CD4-positive, alpha-beta T cell treated with Interleukin-12 subunit alpha and Interleukin-12 subunit beta, for 1 hour (primary cell): ENCODE measurements around the gene FOXL1.

Experiments
- DNase-seq: peaks from one replicate; pipeline ENCODE4 v3.0.0-alpha.2; 2020

The FOXL1 gene

DNA sequence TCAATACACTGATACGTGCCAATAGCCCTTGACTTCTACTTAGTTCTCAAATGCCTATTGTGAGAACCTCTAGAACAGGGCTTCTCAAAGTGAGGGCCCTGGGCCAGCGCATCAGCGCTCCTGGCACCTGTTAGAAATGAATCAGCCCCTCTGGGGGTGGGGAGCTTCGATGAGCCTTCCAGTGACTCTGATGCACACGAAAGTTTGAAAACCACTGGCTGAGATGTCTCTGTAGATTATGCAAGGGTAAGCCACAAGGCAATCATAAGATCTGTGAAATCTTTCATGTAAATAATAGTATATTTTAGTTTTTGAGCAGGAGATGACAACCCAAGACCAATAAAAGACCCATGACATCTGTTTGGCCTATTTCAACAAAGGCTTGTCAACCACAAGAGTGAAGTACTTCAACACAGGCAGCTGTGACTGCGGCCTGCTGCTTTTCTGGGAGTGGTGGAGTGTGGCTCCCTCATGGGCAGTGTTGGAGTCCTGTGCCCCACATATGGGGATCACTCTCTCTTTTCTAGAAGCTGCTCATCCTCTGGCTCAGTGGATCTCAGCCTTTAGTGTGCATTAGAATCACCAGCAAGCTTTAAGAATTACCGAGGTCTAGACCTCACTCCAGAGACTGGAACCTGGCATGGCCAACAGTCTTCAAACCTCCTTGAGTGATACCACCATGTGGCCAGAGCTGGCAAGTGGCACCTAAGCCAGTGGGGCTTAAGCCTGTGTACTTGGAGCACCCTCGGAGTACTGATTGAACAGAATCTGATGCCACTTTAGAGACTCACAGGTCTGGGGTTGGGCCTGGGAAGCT lies 29.1 kb upstream of the FOXL1 start:
- no peak for DNase-seq

DNA sequence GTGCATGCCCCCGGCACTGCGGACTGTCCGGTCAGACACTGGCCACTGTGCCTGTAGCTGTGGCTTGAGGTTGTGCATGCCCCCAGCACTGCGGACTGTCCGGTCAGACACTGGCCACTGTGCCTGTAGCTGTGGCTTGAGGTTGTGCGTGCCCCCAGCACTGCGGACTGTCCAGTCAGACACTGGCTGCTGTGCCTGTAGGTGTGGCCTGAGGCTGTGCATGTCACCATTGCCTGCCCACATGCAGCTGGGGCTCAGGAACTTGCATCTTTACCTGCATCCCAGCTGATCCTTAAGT lies 28.5 kb upstream of the FOXL1 start:
- DNase-seq, result no peak

DNA sequence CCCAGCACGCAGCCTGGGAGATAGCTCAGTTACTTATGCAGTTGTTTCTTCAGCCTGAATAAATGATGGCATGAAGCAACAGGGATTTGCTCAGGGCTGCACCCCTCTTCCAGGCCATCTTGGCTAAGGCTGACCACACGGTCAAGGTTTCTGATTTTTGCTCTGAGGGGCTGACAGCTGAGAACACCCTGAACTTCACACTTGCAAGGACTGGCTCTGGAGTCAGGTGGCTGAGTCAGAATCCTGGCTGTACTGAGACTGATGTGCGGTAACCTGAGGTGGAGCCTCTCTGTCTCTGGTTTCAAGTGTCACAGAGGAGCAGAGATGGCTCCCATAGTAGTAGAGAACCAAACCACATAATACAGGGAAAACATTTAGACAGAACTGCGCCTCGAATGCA lies 28.1 kb upstream of the FOXL1 start:
- no peak for DNase-seq

DNA sequence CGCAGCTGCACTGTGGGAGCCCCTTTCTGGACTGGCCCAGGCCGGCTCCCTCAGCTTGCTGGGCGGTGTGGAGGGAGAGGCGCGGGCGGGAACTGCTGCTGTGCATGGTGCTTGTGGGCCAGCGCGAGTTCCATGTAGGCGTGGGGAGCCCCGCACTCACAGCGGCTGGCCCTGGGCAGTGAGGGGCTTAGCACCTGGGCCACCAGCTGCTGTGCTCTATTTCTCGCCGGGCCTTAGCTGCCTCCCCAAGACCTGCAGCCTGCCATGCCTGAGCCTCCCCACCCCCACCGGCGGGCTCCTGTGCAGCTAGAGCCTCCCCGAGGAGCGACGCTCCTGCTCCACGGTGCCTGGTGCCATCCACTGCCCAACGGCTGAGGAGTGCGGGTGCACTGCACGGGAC lies 25.0 kb upstream of the FOXL1 start:
- no peak for DNase-seq

DNA sequence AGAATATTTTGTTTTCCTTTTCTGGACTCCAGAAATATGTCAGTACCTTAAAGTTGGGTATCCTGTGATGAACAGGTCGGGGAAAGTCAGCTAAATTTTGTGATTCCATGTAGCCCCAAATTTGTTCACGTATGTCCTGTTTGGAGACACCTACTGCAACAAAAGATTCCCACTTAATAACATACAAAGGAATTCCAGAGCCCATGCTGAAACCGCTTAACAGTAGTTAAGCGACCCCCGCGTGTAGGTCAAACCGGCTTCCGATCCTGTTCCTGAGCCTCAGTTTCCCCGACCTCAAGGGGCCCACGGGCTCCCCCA lies 23.8 kb upstream of the FOXL1 start:
- no peak for DNase-seq

DNA sequence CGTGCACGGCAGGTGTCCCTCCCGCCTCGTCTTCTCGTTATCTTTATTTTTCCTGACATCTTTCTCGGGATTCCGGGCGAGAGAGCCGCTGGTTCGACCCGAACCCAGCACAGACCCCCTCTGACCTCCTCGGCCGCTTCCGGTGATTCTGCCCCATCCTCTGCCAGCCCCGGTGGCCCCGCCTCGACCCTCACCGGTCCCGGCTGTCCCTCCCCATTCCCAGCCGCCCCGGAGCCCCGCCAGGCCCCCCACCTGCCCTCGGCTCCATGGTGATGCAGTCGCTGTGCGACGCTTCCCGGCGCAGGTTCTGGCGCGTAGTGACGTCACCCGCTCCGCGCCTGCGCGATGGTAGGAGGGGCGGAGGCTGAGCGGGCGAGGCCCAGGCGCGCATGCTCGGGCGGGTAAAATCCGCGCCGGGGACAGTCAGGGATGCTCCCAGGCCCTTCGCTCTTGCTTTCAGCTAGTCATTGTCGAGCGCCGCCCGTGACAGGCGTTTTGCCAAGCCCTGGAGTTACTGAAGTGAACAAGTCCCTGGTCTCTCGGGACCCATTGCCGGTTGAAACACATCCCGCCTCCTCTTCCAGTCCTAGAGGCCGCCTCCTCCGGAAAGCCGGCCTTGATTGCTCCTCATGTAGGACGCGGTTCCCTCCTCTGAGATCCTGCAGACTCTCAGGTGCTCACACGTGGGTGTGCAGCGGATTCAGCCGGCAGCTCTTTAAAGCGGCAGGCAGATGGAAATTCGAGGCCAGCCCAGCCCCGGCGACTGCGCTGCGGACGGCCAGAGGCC lies 23.2 kb upstream of the FOXL1 start, which contains the start of gene MTHFSD:
MTHFSD (minus strand) TSS at position 319 of the 787 bp plus-strand sequence; CDS start at position 268, 51 bp downstream.
- DNase-seq, result peak; percentile 96

DNA sequence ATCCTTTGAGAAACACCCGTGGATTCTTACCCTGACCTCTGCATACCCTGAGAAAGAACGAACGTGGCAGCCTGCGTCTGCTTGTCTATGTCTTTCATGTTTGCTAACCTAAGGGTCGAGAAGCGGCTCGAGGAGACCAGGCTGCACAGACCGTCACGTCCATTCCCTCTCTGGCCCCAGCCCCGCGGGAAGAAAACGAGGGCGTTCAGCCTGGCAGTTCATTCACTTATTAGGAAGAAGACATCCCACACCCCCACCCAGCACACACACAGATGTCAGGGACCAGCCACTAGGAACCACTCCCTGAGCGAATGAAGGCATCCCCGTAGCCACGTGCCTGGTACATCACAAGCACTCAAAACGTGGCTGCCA lies 22.7 kb upstream of the FOXL1 start:
- no peak for DNase-seq

DNA sequence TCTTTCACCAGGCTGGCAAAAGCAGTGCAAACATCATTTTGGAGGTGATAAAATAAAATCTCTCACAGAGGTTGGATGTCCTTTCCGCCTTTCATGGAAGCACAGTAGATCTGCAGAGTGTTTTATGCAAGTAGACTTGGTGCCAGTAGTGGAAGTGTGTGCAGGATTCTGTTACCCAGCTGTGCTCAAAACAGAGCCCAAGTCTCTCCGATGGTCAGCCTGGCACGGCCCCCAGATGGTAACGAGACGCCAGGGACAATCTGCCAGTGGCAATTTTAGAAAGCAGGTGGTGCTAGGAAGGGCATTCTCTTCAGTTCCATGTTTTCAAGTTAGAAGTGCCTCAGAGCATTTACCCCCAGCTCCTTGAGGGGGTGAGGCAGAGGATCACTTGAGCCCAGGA lies 21.8 kb upstream of the FOXL1 start:
- no peak for DNase-seq

DNA sequence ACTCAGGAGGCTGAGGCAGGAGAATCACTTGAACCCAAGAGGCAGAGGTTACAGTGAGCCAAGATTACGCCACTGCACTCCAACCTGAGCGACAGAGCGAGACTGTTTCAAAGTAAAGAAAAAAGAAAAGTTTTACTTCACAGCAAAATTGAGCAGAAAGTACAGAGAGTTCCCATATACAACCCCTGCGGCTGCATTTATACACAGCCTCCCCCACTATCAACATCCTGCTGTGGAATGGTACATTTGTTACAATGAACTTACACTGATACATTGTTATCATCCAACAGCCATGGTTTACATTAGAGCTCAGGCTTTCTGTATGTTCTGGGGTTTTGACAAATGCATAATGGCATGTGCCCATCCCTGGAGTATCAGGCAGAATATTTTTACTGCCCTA lies 20.8 kb upstream of the FOXL1 start:
- DNase-seq, result no peak

DNA sequence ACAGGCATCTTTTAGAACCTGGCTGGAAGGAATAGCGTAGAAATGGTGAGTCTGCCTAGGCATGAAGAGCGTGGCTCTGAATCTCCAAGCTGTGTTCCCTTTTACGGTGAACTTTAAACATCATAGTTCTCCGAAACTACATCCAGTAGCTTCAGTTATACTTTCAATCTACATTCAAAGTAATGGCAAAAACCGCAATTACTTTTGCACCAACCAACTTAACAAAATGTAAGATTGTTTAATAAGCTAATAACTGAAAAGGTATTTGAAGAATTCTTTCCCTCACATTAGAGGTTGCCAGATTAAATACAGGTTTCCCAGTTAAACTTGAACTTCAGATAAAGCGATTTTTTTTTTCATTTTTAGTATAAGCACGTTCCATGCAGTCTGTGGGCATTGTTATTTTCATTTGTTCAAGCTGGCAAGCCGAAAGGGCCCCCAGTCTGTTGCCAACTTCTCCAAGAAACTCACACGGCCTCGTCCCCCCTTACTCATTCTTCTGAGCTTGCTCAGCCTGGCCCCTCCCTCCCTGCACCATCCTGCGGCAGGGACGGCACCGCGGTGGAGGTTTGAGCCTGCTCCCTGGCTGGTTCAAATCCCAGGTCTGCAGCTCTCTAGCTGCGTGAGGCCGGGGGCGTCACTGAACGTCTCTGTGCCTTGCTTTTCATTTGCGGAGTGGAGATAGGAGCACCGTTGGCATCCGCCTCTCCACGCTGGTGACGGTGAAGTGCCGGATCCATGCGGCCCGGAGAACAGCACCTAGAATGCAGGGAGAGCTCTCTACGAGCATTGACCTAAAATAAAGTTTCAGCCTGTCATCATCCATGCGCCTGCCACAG lies 19.8 kb upstream of the FOXL1 start:
- no peak for DNase-seq

DNA sequence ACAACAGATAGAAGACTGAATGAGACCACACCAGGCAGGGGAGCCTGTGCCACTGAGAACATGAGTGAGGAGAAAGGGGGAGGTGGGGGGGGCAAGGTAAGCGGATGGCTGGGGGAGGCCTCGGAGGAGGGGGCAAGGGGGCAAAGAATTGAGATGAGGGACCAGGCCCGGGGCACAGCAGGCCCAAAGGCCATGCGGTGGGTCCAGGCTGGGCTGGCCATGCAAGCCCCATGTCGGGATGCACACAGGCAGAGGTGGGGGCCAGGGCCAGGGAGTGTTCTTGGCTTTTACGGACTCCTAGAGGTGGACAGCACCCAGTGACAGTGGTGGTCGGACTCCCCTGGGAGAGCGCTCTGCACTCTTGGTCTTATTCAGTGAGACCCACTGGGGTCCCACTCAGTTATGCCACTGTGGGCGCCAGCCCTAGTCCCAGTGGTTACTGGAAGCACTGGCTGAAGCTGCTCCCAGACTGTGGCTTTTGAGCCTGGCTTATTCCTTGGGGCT lies 18.5 kb upstream of the FOXL1 start:
- DNase-seq, result no peak

DNA sequence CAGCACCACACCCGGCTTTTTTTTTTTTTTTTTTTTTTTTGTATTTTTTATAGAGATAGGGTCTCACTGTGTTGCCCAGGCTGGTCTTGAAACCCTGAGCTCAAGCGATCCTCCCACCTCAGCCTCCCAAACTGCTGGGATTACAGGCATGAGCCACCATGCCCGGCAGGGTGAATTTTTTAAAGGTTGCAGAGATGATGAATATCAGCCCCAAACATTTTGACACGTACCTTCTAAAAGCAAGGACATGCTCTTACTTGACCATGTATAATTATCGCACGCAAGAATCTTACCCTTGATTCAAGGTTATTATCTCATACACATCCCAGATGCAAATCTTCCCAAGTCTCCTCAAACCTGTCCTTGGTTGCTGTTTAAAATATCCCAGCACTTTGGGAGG lies 16.0 kb upstream of the FOXL1 start:
- DNase-seq, result no peak

DNA sequence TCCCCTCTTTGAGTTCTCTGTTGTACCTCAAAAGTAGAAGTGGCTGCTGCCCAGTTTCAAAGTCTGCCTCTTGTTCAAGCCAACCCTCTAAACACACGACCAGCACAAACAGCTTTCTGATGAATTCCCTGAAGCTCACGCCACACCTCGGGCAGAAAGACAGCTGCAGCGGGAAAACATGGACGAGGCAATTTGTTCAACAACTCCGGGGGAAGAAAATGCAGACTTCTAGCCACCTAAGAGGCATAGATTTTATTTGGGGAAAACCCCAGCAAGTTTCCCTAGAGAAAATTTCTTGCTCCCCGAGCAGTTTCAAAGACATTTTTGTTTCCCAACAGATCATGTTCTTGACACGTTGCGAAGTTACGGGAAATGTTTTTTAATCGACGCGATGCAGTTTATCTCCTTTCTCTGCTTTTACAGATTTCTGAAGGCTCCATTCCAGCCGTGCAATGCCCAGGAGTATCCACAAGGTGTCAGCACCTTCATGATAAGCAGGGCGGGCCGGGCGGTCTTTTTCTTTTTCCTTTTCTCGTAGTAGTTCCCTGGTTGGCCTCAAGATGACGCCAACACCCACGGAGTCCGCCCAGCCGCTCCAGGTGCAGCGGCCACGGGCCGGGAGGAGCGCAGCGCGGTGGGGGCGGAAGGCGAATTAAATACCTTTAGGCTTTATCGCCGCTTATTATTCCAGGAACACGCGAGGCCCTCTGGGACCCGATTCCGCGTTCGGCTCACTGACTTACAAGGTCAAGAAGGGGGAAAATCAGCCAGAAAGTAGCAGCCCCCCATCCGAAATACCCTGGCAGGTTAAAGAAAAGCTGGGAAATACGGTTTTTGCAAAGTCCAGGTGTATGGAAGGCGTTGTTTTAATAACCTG lies 14.6 kb upstream of the FOXL1 start:
- peak; percentile 89 for DNase-seq

DNA sequence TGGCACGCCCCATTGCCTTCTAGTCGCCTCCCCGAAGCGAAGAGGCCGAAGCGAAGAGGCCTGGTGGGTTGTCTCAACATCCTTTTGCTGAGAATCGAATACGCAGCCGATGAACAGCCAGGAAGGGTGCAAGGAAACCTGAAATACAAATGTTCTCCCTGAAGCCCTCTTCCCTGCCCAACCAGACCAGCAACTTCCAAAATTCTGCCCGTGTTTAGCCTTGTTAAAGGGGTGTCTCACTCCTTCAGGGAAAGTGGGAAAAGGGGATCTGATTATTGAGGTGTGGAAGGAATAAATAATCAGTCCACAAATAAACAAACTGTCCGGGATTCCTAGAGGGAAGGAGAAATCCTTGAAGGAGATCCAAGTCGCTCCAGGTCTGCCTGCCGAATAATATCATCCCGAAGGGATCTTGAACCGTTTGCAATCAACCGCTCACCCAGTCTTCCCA lies 13.1 kb upstream of the FOXL1 start:
- no peak for DNase-seq

DNA sequence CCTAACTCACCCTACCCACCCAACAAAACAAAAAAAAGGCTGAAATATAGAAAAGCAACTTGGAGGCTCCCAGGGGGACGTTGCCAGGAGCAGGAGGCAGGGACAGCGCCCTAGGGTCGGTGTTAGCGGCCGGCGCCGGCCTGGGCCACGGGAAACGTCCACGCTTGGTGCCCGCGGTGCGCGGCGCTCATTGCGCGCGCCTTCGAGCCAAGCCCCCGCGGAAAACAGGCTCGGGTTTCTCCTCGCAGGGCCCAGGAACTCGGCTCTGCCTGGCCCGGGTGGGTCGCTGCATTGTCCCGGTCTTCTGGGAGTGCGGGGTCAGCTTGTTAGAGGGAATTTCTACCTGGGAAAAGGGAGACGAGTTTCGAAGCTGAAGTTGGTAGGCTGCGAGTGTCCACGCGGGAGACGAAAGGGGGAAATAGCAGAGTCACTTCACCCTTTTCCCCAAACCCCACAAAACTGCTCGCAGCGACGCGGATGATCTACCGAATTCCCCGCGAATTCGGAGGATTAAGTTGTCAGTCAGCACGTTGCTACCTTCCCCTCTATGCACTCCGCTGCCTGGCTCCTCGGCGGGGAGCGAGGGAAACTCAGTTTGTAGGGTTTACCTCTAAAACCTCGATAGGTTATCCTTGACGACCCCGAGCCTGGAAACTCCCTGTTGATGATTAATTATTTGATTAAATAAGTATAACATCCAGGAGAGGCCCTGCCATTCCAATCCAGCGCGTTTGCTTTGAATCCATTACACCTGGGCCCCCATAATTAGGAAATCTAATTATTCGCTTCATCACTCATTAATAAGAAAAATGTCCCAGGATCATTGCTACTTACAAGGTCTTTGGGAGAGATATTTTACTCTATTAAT lies 12.5 kb upstream of the FOXL1 start:
- DNase-seq, result no peak

DNA sequence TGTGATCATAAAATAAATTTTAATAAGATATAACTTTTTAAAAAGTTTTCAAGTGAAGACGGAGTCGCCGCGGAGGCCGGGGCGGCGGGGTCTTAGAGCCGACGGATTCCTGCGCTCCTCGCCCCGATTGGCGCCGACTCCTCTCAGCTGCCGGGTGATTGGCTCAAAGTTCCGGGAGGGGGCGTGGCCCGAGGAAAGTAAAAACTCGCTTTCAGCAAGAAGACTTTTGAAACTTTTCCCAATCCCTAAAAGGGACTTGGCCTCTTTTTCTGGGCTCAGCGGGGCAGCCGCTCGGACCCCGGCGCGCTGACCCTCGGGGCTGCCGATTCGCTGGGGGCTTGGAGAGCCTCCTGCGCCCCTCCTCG lies 11.8 kb upstream of the FOXL1 start, which contains the start of gene FOXC2:
FOXC2 (plus strand) TSS at position 229 of the 365 bp plus-strand sequence. CDS start 507 bp downstream, outside the sequence.
- DNase-seq, result peak; percentile 33

DNA sequence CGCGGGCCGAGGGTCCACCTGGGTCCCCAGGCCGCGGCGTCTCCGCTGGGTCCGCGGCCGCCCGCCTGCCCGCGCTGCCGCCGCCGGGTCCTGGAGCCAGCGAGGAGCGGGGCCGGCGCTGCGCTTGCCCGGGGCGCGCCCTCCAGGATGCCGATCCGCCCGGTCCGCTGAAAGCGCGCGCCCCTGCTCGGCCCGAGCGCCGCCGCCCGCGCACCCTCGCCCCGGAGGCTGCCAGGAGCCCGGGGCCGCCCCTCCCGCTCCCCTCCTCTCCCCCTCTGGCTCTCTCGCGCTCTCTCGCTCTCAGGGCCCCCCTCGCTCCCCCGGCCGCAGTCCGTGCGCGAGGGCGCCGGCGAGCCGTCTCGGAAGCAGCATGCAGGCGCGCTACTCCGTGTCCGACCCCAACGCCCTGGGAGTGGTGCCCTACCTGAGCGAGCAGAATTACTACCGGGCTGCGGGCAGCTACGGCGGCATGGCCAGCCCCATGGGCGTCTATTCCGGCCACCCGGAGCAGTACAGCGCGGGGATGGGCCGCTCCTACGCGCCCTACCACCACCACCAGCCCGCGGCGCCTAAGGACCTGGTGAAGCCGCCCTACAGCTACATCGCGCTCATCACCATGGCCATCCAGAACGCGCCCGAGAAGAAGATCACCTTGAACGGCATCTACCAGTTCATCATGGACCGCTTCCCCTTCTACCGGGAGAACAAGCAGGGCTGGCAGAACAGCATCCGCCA lies 11.2 kb upstream of the FOXL1 start:
- DNase-seq, result no peak

DNA sequence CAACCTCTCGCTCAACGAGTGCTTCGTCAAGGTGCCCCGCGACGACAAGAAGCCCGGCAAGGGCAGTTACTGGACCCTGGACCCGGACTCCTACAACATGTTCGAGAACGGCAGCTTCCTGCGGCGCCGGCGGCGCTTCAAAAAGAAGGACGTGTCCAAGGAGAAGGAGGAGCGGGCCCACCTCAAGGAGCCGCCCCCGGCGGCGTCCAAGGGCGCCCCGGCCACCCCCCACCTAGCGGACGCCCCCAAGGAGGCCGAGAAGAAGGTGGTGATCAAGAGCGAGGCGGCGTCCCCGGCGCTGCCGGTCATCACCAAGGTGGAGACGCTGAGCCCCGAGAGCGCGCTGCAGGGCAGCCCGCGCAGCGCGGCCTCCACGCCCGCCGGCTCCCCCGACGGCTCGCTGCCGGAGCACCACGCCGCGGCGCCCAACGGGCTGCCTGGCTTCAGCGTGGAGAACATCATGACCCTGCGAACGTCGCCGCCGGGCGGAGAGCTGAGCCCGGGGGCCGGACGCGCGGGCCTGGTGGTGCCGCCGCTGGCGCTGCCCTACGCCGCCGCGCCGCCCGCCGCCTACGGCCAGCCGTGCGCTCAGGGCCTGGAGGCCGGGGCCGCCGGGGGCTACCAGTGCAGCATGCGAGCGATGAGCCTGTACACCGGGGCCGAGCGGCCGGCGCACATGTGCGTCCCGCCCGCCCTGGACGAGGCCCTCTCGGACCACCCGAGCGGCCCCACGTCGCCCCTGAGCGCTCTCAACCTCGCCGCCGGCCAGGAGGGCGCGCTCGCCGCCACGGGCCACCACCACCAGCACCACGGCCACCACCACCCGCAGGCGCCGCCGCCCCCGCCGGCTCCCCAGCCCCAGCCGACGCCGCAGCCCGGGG lies 10.4 kb upstream of the FOXL1 start:
- DNase-seq, result no peak
